ENCODE results near the gene CPLANE1. TPM values are rescaled to one million over a fixed set of nuclear protein-coding genes. Genes with fewer than 3 reads are reported as not detected.

Gene CPLANE1
- total and polyA plus RNA-seq, 4 donors = 6.4 to 35.6 (median 15.6) TPM

DNA sequence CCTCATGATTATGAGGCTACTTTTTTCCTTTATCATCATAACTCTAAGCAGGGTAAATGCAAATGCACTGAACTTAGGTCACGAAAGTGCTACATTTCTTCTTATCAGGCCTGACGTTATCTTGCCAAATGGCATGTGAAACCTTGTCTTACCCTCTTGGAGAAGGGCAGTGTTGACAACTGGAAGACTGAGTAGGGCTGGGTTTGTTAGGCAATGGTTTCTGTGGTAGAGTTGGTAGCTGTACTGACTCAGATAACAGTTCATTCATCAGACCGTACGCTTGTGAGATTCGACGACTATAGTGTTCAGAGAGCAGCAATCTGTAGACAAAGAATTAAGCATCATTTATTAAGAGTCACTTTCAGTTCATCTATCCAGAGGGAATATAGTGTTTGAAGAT, 127.7 kb downstream of the CPLANE1 start:
- DNase-seq (no peak), ATAC-seq (ENCODE audit: low FRiP score) (no peak)
- Histone ChIP-seq H3K4me3 (ENCODE audit: low read length in 2 of 2) (no peak overlapping the region), H3K27ac (ENCODE audit: low read depth in 1 of 2, low read length in 2 of 2) (no peak overlapping the region), H3K4me1 (ENCODE audit: control insufficient read depth in 1 of 2, insufficient read depth in 2 of 2, low read length in 2 of 2) (no peaks in the 10 kb centered on the region), H3K27me3 (ENCODE audit: control insufficient read depth in 1 of 2, insufficient read depth in 2 of 2, low read length in 1 of 2) (no peaks in the 10 kb centered on the region), H3K36me3 (ENCODE audit: control insufficient read depth in 1 of 2, insufficient read depth in 2 of 2, low read length in 1 of 2) (peaks cover 6 to 10% of the 10 kb centered on the region in 2 donors), H3K9me3 (ENCODE audit: control insufficient read depth, low read length) (no peaks in the 10 kb centered on the region)
- intact Hi-C loops (cut with DNase I) = no loop called here
- WGBS, 2 donors = 83 to 88% methylated on average over 6 of the region's 6 CpGs

DNA sequence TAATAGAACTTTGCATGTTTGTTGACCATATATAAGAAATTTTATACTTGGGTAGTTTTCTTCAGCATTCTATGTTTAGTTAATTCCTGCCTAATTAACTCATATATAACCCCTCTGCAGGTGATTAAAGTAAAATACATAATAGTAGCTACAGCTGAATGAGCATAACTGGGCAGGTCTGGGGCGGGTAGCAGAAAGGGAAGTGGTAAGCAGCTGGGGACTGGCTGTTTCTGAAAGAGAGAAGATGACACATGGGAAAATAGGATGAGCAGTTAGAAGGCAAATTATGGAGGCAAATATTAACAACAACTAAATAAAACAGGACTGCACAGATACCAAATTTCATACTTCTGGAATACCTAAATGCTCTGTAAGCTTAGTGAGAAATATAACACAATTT, 128.1 kb downstream of the CPLANE1 start:
- intact Hi-C loops (cut with DNase I) = no loop called here
- H3K4me1 ChIP-seq (ENCODE audit: control insufficient read depth in 1 of 2, insufficient read depth in 2 of 2, low read length in 2 of 2) = no peaks in the 10 kb centered on the region
- WGBS, 2 donors = 88 to 93% methylated on average over 1 of the region's 1 CpG
- H3K27ac ChIP-seq (ENCODE audit: low read depth in 1 of 2, low read length in 2 of 2) = no peak overlapping the region
- H3K36me3 ChIP-seq (ENCODE audit: control insufficient read depth in 1 of 2, insufficient read depth in 2 of 2, low read length in 1 of 2) = peaks cover 6 to 8% of the 10 kb centered on the region in 2 donors
- H3K4me3 ChIP-seq (ENCODE audit: low read length in 2 of 2) = no peak overlapping the region
- ATAC-seq (ENCODE audit: low FRiP score) (no peak), DNase-seq (no peak)
- H3K9me3 ChIP-seq (ENCODE audit: control insufficient read depth, low read length) = no peaks in the 10 kb centered on the region
- no peaks in the 10 kb centered on the region for H3K27me3 ChIP-seq (ENCODE audit: control insufficient read depth in 1 of 2, insufficient read depth in 2 of 2, low read length in 1 of 2)

DNA sequence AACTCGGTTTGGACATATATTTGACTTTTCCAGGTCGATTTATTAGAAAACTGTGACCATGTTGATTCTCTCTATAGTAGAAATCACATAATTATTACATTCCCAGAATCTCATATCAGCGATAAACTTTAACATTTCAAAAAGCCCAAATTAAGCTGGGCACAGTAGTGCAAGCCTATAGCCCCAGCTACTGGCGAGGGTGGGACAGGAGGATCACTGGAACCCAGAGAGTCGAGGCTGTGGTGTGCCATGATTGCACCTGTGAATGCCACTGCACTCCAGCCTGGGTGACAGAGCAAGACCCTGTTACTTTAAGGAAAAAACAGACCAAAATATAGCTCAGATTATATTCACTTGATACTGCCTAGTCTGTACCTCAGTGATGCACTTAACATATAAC, 128.9 kb downstream of the CPLANE1 start:
- H3K9me3 ChIP-seq (ENCODE audit: control insufficient read depth, low read length) = no peaks in the 10 kb centered on the region
- 95 to 96% methylated on average over 5 of the region's 5 CpGs for WGBS, 2 donors
- no peak for ATAC-seq (ENCODE audit: low FRiP score)

DNA sequence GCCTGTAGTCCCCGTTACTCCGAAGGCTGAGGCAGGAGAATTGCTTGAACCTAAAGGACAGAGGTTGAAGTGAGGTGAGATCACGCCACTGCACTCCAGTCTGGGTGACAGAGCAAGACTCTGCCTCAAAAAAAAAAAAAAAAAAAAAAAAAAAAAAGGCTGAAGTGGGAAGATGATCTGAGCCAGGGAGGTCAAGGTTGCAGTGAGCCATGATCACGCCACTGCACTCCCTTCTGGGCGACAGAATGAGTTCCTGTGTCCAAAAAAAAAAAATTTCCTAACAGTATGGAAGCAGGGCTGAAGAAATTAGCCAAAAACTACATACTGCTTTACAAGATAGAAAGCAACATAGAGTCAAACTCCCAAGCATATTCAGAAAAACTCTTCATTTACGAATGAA, 132.8 kb downstream of the CPLANE1 start:
- ATAC-seq (ENCODE audit: low FRiP score) = no peak
- Histone ChIP-seq H3K27ac (ENCODE audit: low read depth in 1 of 2, low read length in 2 of 2) (no peak overlapping the region), H3K4me1 (ENCODE audit: control insufficient read depth in 1 of 2, insufficient read depth in 2 of 2, low read length in 2 of 2) (no peaks in the 10 kb centered on the region), H3K9me3 (ENCODE audit: control insufficient read depth, low read length) (no peaks in the 10 kb centered on the region), H3K4me3 (ENCODE audit: low read length in 2 of 2) (no peak overlapping the region), H3K36me3 (ENCODE audit: control insufficient read depth in 1 of 2, insufficient read depth in 2 of 2, low read length in 1 of 2) (peaks cover 10 to 11% of the 10 kb centered on the region in 2 donors), H3K27me3 (ENCODE audit: control insufficient read depth in 1 of 2, insufficient read depth in 2 of 2, low read length in 1 of 2) (no peaks in the 10 kb centered on the region)
- WGBS, 2 donors = 91% methylated on average over 6 of the region's 6 CpGs
- no peak for DNase-seq
- intact Hi-C loops (cut with DNase I) = no loop called here

More for the DNA sequence above, 128.9 kb downstream of the CPLANE1 start:
- Histone ChIP-seq H3K4me1 (ENCODE audit: control insufficient read depth in 1 of 2, insufficient read depth in 2 of 2, low read length in 2 of 2) (no peaks in the 10 kb centered on the region), H3K27me3 (ENCODE audit: control insufficient read depth in 1 of 2, insufficient read depth in 2 of 2, low read length in 1 of 2) (no peaks in the 10 kb centered on the region), H3K36me3 (ENCODE audit: control insufficient read depth in 1 of 2, insufficient read depth in 2 of 2, low read length in 1 of 2) (peaks cover 6 to 8% of the 10 kb centered on the region in 2 donors), H3K4me3 (ENCODE audit: low read length in 2 of 2) (no peak overlapping the region), H3K27ac (ENCODE audit: low read depth in 1 of 2, low read length in 2 of 2) (no peak overlapping the region)
- no peak for DNase-seq
- intact Hi-C loops (cut with DNase I) = no loop called here

DNA sequence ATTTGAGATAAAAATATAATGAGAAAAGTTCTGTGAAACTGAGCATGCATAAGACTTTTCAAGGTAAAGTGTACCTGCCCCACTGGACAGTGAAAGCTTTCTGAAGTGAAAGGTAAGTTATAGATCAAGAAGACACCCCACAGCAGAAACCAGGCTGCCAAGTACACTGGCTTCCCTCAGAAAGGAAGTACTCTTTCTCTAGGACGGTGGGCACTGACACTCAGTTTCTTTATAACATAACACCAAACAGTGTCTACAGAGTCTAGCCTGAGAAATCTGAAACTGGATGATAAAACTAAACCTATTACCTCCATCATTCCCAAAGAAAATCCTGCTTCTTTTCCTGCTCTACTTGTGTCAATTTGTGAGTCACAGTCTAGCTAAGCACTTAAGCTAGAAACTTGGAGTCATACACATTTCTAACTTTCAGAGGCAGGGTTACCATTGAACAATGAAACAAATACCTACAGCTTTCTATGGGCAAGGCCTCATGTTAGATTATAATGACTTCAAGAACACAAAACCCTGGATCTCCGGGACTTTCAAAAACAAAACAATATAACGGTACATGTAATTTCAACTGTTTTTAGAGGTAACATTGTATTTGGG, 136.7 kb downstream of the CPLANE1 start:
- DNase-seq = no peak
- intact Hi-C loops (cut with DNase I) = no loop called here
- no peak for ATAC-seq (ENCODE audit: low FRiP score)
- Histone ChIP-seq H3K4me1 (ENCODE audit: control insufficient read depth in 1 of 2, insufficient read depth in 2 of 2, low read length in 2 of 2) (no peaks in the 10 kb centered on the region), H3K27me3 (ENCODE audit: control insufficient read depth in 1 of 2, insufficient read depth in 2 of 2, low read length in 1 of 2) (no peaks in the 10 kb centered on the region), H3K9me3 (ENCODE audit: control insufficient read depth, low read length) (peaks cover under 1% of the 10 kb centered on the region), H3K36me3 (ENCODE audit: control insufficient read depth in 1 of 2, insufficient read depth in 2 of 2, low read length in 1 of 2) (peaks cover 6 to 12% of the 10 kb centered on the region in 2 donors), H3K27ac (ENCODE audit: low read depth in 1 of 2, low read length in 2 of 2) (no peak overlapping the region), H3K4me3 (ENCODE audit: low read length in 2 of 2) (no peak overlapping the region)
- 89 to 93% methylated on average over 3 of the region's 3 CpGs for WGBS, 2 donors

DNA sequence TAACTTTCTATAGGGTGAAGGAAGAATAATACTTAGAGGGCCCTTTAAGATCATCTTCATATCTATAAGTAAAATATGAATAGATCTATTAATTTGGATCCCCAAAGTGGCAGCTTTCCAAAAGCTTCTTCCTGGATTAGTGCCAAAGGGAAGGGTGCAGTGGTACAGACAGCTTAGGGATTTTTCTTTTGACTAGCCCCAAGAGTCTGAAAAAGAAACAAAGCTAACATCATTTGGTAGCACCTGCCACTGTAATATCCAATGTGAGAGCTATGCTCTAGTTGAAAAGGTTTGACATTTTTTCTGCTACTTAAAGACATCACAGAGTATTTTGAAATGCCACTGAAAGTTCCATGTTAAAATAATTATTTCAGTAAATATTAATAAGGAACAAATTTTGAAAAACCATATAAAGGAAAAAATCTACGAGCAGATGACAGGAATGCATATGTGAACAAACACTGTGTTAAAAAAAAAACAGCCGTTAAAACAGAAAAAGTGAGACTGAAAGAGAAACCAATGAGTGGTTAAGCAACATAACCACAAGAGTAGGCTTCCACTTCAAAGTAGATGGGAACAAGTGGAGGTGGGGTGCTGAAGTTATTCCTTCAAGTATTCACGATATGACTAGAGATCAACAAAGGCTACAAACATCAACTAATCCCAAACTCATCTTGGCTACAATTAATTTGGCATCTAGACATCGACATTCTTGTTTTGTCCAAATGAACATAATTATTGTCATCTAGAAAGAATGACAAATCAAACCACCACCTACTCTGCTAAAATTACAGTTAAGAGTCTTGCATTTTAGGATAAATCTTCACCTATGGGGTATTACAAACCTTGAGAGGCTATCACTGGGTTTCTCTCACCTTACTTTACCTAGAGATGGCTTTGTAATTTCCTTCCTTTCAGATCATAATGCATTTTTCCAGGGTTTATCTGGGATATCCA, 137.5 kb downstream of the CPLANE1 start:
- Histone ChIP-seq H3K27me3 (ENCODE audit: control insufficient read depth in 1 of 2, insufficient read depth in 2 of 2, low read length in 1 of 2) (no peaks in the 10 kb centered on the region), H3K4me3 (ENCODE audit: low read length in 2 of 2) (no peak overlapping the region), H3K27ac (ENCODE audit: low read depth in 1 of 2, low read length in 2 of 2) (no peak overlapping the region), H3K36me3 (ENCODE audit: control insufficient read depth in 1 of 2, insufficient read depth in 2 of 2, low read length in 1 of 2) (peaks cover 6 to 12% of the 10 kb centered on the region in 2 donors), H3K4me1 (ENCODE audit: control insufficient read depth in 1 of 2, insufficient read depth in 2 of 2, low read length in 2 of 2) (no peaks in the 10 kb centered on the region), H3K9me3 (ENCODE audit: control insufficient read depth, low read length) (peaks cover 2% of the 10 kb centered on the region)
- intact Hi-C loops (cut with DNase I) = no loop called here
- 91% methylated on average over 4 of the region's 4 CpGs for WGBS, 2 donors
- no peak for DNase-seq
- no peak for ATAC-seq (ENCODE audit: low FRiP score)

DNA sequence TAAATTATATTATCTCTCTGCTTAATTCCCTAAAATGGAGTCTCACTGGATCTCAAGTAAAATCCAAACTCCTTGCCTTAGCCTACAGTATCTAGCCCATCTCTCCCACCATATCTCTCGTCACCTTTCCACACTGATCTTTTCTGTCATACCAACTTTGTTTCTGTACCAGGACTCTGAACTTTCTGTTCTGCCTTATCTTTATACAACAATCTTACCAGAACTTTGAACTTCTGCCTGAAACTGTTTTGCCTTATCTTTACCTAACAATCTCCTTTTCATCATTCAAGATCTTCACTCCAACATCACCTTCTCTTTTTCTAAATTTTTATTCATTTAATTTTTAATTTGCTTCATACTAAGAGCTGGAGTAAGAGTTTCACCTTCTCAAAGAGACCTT, 139.0 kb downstream of the CPLANE1 start:
- Histone ChIP-seq H3K4me3 (ENCODE audit: low read length in 2 of 2) (no peak overlapping the region), H3K27me3 (ENCODE audit: control insufficient read depth in 1 of 2, insufficient read depth in 2 of 2, low read length in 1 of 2) (no peaks in the 10 kb centered on the region), H3K36me3 (ENCODE audit: control insufficient read depth in 1 of 2, insufficient read depth in 2 of 2, low read length in 1 of 2) (peaks cover 6 to 11% of the 10 kb centered on the region in 2 donors), H3K4me1 (ENCODE audit: control insufficient read depth in 1 of 2, insufficient read depth in 2 of 2, low read length in 2 of 2) (no peaks in the 10 kb centered on the region), H3K27ac (ENCODE audit: low read depth in 1 of 2, low read length in 2 of 2) (no peak overlapping the region), H3K9me3 (ENCODE audit: control insufficient read depth, low read length) (peaks cover 2% of the 10 kb centered on the region)
- DNase-seq (no peak), ATAC-seq (ENCODE audit: low FRiP score) (no peak)
- 93 to 100% methylated on average over 1 of the region's 1 CpG for WGBS, 2 donors
- intact Hi-C loops (cut with DNase I) = no loop called here

DNA sequence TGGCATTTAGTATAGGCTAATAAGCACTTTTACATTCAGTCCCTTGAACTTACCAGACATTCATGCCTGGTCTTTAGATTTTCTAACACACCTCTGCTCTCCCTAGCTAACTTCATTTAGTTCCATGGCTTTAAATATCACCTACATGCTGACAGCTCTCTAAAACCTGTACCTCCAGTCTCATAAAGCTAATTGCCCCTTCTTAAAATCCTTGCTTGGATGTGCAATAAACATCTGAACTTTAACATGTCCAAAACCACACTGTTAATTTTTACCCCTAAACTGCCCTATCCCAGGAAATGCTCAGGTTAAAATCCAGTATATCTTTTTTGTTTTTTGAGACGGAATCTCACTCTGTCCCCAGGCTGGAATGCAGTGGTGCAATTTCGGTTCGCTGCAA, 139.8 kb downstream of the CPLANE1 start:
- intact Hi-C loops (cut with DNase I) = no loop called here
- Histone ChIP-seq H3K27me3 (ENCODE audit: control insufficient read depth in 1 of 2, insufficient read depth in 2 of 2, low read length in 1 of 2) (no peaks in the 10 kb centered on the region), H3K27ac (ENCODE audit: low read depth in 1 of 2, low read length in 2 of 2) (no peak overlapping the region), H3K4me3 (ENCODE audit: low read length in 2 of 2) (no peak overlapping the region), H3K4me1 (ENCODE audit: control insufficient read depth in 1 of 2, insufficient read depth in 2 of 2, low read length in 2 of 2) (no peaks in the 10 kb centered on the region), H3K36me3 (ENCODE audit: control insufficient read depth in 1 of 2, insufficient read depth in 2 of 2, low read length in 1 of 2) (peaks cover 6 to 13% of the 10 kb centered on the region in 2 donors), H3K9me3 (ENCODE audit: control insufficient read depth, low read length) (peaks cover 2% of the 10 kb centered on the region)
- 95 to 97% methylated on average over 3 of the region's 3 CpGs for WGBS, 2 donors
- ATAC-seq (ENCODE audit: low FRiP score) (no peak), DNase-seq (no peak)

DNA sequence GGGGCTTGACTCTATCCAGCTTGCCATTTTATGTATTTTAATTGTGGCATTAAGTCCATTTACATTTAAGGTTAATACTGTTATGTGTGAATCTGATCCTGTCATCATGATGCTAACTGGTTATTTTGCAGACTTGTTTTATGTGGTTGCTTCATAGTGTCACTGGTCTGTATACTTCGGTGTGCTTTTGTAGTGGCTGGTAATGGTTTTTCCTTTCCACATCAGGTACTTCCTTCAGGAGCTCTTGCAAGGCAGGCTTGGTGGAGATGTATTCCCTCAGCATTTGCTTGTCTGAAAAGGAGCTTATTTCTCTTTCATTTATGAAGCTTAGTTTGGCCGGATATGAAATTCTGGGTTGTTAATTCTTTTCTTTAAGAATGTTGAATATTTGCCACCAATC, 145.9 kb downstream of the CPLANE1 start:
- ATAC-seq (ENCODE audit: low FRiP score) (no peak), DNase-seq (no peak)
- Histone ChIP-seq H3K4me1 (ENCODE audit: control insufficient read depth in 1 of 2, insufficient read depth in 2 of 2, low read length in 2 of 2) (no peaks in the 10 kb centered on the region), H3K9me3 (ENCODE audit: control insufficient read depth, low read length) (peaks cover 2% of the 10 kb centered on the region), H3K4me3 (ENCODE audit: low read length in 2 of 2) (no peak overlapping the region), H3K27me3 (ENCODE audit: control insufficient read depth in 1 of 2, insufficient read depth in 2 of 2, low read length in 1 of 2) (no peaks in the 10 kb centered on the region), H3K27ac (ENCODE audit: low read depth in 1 of 2, low read length in 2 of 2) (no peak overlapping the region), H3K36me3 (ENCODE audit: control insufficient read depth in 1 of 2, insufficient read depth in 2 of 2, low read length in 1 of 2) (peaks cover 0 to 6% of the 10 kb centered on the region in 2 donors)
- WGBS, 2 donors = 98% methylated on average over 2 of the region's 2 CpGs
- intact Hi-C loops (cut with DNase I) = no loop called here
